AG08395 (cell line): ENCODE measurements around the gene WTAP.
"Not testable (repeated sequence)": the region's sequence is repeated elsewhere in the genome, so short reads cannot be mapped to it uniquely, and the experiment has no call there.

Experiments
- DNase-seq: peaks from one replicate; pipeline ENCODE4 v3.0.0; 2012; ENCODE audit warnings: mixed read lengths, low spot score

The WTAP gene

DNA sequence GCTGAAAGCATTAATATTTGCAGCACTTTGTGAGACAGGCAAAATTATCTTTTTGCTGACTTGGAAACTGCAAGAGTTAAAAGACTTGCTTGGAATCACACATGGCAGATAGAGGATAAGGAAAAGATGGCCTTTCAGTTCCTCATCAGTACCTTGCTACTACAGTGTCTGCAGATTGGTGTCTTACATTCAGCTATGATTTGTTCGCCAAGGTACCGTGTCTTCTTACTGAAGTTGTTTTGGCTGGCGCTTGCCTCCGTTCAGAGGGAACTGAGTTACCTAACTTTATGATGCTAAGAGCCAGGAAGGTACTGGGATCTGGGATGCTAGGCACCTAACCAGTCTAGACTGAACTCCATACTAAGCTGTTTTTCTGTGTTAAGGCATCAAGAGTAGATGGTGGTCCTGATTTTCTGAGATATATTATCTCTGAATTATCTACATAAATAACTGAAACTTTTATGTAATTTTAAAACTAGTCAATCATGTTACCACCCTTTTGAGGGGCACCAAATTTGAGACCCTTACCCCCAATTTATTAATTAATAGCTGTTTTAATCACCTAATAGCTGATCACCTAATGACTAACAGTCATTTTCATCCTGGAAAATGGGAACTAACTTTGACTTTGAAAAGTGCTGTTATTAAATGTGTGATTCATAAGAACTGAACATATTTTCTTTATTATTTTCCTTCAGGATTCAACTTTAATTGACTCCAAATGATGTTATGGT is 2.5 kb downstream of the WTAP start:
- DNase-seq: peak; percentile 7

DNA sequence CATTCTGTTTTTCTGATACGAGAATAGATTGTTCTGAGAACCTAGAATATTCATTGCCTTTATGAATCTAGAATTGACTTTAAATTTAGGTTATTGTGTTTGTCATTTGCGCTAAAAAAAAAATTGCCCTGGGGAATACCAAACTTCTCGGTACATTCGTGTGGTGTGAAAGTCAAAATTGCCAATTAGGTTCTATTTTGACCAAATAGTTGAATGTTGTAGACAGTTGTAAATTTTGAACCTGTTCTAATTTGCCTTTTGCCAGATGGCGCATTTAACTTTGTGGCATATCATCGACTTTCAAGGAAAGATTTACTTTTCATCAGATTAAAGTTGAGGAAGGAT is 3.0 kb downstream of the WTAP start:
- DNase-seq: no peak

DNA sequence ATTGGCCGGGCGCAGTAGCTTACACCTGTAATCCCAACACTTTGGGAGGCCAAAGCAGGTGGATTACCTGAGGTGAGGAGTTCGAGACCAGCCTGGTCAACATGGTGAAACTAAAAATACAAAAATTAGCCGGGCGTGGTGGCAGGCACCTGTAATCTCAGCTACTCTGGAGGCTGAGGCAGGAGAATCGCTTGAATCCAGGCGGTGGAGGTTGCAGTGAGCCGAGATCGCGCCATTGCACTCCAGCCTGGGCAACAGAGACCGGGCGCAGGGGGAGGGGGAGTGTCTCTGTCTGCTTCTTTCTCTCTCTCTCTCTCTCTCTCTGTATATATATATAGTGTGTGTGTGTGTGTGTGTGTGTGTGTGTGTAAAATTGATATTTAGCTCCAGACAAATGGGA is 5.2 kb downstream of the WTAP start:
- not testable (repeated sequence) for DNase-seq

DNA sequence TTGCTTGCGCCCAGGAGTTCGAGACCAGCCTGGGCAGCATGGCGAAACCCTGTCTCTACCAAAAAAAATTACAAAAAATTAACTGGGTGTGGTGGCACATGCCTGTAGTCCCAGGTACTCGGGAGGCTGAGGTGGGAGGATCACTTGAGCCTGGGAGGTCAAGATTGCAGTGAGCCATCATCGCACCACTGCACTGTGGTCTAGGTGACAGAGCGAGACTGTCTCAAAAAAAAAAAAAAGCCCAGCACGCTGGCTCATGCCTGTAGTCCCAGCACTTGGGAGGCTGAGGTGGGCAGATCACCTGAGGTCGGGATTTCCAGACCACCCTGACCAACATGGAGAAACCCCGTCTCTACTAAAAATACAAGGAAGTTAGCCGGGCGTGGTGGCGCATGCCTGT is 6.1 kb downstream of the WTAP start:
- not testable (repeated sequence) for DNase-seq

DNA sequence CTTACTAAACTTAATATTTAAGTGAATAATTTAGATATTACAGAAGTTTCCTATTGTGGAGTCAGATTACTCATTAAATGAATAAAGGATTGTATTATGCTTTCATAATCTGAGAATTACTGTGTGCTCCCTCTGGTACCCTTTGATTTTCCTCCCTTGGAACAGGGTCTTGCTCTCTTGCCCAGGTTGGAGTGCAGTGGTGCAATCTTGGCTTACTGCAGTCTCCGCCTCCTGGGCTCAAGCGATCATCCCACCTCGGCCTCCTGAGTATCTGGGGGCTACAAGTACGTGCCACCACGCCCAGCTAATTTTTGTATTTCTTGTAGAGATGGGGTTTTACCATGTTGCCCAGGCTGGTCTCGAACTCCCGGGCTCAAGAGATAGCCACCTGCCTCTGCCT is 9.6 kb downstream of the WTAP start:
- DNase-seq: no peak

DNA sequence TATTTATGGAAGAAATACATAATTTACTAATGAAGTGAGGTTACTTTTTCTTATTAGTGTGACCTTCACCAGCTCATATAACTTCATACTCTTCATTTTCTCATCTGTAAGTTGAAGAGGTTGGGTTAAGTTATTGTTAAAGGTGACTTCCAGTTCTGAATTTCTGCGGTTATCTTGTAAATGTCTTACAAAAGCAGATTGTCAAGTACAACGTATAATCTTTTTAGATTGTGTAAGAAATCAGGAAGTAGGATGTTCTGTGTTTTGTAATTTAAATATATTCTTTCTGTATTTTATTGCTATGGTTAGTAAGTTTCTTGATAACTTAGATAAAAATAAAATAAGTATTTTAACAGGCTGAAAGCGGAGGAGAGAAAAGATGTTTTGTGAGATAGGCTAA is 12.0 kb downstream of the WTAP start:
- no peak for DNase-seq

DNA sequence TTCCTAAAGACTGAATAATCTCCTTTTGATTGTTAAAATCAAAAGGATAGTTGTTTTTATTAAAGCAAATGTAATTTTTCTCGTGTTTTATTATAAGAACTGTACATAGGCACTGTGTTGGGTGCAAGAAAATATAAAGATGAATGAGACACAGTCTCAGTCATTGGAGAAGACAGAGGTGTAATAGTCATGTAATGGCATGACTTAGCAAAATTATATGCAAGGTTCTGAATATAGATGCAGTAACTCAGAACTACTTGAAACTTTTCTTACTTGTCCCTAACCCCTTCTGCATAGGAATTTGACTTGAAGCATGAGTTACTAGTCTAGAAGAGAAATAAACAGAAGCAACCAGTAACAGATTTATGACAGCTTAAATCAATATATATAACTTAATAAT is 14.9 kb downstream of the WTAP start:
- DNase-seq: no peak

DNA sequence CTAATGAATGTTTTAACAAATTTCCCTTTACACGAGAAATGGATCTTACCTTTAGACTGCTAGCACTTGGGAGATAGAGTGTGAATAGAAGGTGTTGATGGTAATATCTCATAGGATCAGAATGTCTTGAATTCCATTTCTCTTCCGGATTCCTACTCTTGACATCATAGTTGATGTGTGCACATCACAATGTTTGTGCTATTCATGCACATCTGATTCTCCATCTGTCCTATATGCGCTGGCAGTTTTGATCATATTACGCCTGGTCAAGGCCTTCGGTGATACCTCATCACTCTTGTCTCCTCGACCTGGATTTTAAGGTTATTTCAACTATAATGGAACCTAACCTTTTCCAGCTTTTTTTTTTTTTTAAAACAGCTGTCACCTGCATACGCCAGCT is 17.8 kb downstream of the WTAP start:
- DNase-seq: no peak

DNA sequence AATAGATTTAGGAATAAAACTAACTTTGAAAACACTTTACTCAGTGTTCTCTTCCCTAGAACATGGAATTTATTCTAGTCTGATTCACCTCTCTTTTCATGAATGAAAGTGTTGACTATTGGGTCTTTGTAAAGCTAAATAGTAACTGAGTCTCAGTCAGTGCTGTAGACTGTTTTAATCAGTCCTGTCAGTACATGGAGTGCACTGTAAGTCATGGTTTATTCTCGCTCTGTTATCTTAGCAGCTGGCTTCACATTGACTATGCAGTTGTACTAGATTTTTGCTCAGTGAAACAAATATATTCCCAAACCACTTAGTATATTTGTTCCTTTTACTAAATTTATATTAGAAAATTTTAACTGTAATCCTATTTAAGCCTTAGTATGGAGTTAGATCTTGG is 19.5 kb downstream of the WTAP start:
- DNase-seq: no peak

DNA sequence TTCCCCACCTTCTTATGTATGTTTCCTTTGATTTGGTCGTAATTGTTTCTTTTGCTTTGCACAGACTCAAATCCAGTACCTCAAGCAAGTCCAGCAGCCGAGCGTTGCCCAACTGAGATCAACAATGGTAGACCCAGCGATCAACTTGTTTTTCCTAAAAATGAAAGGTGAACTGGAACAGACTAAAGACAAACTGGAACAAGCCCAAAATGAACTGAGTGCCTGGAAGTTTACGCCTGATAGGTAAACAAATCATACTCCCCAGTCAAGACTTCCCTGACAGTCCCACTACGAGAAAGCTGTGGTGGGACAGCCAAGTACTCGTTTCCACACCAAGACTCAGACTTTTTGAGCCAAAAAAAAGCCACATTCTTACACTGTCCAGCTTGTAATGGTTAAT is 20.8 kb downstream of the WTAP start:
- DNase-seq: not testable (repeated sequence)

DNA sequence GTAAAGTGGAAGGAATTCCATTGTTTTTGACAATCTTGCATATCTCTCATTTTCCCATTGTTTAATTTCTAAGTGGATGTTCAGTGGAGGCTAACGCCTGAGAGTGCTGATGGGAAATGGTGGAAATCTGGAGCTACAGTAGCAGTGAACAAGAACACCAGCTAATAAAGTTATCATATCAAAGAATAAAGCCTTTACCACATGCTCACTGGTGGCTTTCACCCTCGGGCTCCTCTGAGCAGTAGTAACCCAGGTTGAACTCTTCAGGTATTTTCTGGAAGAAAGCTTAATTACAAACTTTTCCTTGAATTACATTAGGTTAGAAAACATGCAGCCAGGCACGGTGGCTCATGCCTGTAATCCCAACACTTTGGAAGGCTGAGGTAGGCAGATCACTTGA is 24.1 kb downstream of the WTAP start:
- no peak for DNase-seq

DNA sequence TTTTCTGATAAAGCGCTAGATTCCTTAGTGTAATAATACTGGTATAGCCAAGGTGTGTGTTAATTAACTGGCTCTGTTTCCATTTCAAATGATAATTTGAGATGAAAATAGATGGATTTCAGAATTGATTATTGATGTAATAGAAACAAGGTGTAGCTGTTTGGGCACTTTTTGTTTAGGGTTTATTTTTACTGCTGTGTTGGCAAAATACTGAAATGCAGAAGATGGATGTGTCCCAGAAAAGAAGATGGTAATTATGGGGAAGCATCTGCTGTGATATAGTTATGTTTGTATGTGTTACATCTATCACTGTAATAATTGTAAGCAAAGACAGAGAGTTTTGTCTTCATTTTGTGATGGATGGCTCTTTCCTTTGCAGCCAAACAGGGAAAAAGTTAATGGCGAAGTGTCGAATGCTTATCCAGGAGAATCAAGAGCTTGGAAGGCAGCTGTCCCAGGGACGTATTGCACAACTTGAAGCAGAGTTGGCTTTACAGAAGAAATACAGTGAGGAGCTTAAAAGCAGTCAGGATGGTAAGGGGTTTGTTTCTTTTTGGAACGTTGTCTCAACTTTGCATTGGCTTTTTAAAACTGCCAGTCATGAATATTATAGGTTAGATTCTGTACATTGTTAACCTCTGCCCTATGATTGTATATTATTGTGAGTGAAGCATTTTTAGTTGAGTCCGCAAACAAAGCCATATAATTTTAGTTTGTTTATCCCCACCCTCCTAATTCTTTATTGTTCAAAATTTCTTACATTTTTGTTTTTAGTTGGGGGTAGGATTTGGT is 26.0 kb downstream of the WTAP start:
- no peak for DNase-seq

DNA sequence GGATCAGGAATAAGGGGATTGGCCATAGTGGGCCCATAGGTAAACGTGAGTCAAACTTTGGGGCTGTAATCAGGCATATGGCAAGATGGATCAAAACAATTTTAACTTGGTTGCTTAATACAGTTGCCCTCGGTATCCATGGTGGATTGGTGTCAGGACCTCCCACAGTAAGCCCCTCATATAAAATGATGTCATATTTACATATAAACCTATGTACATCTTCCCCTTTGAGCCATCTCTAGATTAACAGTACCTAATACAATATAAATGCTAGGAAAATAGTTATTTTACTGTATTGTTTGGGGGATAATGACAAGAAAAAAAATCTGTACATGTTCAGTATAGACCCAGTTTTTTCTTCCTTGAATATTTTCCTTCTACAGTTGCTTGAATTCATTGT is 27.1 kb downstream of the WTAP start:
- no peak for DNase-seq

DNA sequence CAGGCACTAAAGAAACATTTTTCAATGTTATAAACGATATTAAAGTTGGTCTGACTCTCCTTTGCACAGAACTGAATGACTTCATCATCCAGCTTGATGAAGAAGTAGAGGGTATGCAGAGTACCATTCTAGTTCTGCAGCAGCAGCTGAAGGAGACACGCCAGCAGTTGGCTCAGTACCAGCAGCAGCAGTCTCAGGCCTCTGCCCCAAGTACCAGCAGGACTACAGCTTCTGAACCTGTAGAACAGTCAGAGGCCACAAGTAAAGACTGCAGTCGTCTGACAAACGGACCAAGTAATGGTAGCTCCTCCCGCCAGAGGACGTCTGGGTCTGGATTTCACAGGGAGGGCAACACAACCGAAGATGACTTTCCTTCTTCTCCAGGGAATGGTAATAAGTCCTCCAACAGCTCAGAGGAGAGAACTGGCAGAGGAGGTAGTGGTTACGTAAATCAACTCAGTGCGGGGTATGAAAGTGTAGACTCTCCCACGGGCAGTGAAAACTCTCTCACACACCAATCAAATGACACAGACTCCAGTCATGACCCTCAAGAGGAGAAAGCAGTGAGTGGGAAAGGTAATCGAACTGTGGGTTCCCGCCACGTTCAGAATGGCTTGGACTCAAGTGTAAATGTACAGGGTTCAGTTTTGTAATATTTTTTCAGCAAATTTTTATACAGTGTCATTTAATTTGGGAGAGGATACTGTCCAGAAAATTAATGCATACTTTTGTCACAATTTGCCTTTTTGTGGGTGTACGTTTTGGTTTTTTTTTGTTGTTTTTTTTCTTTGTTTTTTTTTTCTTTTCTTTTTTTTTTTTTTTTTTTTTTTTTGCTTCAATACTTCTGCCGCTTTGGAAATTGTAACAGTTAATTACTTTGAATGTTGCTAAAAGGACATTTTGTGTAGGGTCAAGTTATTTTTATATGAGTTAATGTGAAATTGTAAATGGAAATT is 27.9 kb downstream of the WTAP start:
- no peak for DNase-seq

DNA sequence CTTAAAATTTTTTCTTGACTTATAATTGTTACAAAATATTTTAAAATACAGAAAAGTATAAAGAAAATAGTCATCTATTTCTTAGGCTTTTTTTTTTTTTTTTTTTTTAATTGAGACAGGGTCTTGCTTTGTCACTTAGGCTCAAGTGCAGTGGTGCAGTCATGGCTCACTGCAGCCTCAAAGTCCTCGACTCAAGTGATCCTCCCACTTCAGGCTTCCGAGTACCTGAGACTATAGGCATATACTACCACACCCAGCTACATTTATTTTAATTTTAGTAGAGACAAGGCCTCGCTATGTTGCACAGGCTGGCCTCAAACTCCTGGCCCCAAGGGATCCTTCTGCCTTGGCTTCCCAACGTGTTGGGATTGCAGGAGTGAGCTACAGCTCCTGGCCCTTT is 29.2 kb downstream of the WTAP start:
- DNase-seq: no peak

DNA sequence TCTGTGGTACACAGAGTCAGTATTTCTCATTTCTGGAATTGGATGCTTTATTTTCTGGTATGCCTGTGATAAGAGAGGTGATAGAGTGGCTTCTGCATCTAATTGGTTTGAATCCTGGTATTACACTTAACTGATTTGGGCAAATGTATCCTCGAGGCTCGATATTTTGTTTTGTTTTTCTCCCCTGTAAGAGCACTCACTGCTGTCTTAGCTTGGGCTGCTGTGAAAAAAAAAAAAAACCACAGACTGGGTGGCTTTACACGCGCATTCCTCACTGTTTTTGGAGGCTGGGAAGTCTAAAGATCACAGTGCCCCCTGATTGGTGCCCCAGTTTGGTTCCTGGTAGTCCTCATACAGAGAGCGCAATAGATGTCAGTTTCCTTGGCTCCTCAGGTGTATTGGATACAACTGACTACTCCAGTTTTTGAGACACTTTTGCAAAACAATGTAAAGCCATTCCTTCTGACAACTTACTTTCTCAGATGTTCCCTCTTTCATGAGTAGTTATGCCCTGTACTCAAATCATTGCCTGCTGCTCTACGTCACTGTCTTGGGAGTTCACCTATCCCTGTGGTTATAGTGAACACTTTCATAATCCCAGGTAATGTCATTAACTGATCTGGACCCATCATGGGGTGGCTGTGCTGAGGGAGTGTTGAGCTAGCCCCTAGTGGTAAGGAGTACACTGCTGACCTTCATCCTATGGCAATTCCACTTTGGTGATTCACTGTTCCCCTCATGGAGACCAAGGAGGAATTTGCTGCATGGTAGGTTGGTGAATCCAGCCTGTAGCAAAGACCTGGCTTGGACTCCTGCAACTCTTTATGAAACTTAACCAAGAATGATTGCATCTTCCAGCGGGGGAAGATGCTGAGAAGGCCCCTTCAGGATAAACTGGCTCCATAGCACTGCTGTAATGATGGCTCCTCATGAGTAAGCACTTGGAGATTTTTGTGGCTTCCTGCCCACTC is 31.0 kb downstream of the WTAP start:
- peak; percentile 41 for DNase-seq

DNA sequence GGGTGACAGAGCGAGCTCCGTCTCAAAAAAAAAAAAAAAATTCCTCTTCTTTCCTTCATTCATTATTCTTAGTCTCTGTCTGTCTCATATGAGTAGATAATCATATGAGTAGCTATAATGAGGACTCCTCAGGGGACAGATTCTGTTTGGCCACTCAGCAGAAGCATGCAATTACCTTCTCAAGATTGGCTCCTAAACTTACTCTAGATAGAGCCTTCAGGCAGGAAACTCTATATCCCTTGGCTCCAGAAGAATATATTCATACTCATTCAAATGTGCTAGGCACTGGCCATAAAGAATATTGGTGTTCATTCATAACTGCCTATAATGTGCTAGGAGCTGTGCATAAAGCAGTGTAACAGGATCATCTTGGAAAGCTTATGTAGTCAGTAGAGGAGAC is 32.3 kb downstream of the WTAP start:
- DNase-seq: no peak

DNA sequence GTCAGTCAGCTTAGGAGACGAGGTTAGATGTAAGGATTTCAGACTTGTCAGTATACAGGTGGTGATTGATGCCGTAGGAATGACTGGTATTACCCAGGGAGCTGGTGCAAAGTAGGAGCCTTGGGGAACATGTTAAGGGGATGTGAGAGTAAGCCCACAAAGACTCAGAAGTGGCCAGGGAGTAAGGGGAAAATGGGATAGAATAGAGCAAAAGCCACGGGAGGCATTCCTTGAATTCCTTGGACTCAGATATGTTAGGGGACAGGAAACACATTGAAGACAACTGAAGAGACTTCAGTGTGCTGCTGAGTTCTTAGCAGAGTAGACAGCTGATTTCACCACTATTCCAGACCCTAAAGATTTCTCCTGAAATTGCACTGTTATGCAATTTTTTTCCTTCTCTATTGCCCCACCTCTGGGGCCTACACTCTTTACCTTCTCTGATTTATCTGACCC is 33.3 kb downstream of the WTAP start:
- peak; percentile 51 for DNase-seq

DNA sequence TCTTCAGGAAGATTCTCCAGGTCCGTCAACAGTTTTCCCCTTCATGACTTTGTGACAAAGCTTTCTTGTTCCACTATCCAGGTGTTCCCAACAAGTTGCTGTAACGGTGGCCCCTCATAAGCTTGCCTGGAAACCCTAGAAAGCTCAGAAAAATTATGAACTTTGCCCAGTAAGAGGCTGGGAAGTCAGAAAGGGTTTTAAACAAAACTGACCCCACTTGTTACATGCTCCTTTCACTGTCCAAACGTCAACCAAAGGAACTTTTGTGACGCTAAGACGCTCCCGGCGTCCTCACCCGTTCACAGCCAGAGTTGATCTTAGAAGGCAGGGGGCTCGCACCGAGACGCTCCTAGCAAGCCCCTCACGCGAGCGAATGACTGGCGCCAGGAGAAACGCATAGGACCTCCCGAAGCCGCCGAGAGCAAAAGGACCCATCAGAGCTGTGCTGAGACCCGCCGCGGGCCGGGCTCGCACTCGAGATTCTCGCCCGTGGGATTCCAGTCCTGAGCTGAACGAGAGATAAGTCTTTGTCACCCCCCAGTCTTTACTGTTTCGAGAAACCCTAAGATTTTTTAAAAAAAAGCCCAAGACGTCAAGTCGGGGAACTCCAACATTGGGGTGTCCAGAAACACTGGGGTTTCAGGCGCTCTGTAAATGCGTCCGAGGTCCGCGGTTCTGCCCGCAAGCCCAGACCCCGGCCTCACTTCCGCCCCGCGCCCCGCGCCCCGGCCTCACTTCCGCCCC is 34.0 kb downstream of the WTAP start:
- no peak for DNase-seq

DNA sequence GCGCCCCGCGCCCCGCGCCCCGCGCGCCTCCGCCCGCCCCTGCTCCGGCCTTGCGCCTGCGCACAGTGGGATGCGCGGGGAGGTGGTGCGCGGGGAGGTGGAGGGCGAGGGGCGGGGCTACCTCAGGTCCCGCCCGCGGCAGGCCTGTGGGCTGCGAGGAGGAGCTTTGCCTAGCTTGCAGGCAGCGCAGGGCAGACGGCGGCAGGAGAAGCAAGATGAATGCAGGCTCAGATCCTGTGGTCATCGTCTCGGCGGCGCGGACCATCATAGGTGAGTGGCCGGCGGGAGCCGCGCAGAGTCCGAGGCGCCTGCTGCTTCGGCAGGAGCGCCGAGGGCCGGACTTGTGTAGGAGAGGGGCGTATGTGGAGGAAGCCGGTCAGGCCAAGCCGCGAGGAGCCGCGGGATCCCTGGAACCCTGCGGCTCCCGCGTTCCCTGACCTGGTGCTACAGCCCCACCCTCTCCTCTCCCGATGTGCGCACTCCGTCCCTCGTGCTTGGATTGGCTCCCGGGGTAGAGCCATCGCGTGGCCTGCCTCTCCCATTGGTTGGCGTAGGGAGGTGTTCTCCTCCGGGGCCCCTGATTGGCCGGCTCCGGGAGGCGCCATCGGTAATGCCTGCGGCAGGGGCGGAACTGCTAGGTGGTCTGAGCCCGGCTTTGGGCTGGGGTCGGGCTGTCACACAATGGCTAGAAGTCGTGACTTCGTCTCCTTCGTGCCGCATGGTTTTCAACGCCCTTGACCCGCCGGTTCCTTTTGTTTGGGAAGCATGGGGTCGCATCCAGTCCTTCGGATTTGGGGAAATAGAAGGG is 34.8 kb downstream of the WTAP start, which contains the start of gene ACAT2:
ACAT2 (plus strand) TSS at position 173 of the 808 bp plus-strand sequence; CDS start at position 216, 43 bp downstream.
- DNase-seq: peak; percentile 99
